Activated B cell treated with CpG ODN at 0.5 μM for 24 hours (primary cell): ENCODE results near the gene RBM26. TPM values are rescaled to one million over a fixed set of nuclear protein-coding genes. Genes with fewer than 3 reads are reported as not detected.

Experiments
- ATAC-seq: fragments of 200-7000 bp; cut with Tn5 transposase; one replicate; pipeline ENCODE4 v1.10.0; 2021; ENCODE audit warnings: low read depth, mild to moderate bottlenecking, moderate library complexity
- CTCF ChIA-PET: fragments of 350-600 bp; sonication (Branson Sonifier 250); formaldehyde crosslinking; loops from one replicate; lab custom pipeline; 2021; ENCODE audit warnings: antibody characterized with exemption; lab: Charles Lee
- POLR2A ChIA-PET: fragments of 350-600 bp; sonication (Branson Sonifier 250); formaldehyde crosslinking; loops from one replicate; lab custom pipeline; 2021; ENCODE audit warnings: antibody characterized with exemption; lab: Charles Lee
- DNase-seq: peaks from one replicate; pipeline ENCODE4 v3.0.0; 2022
- H3K27ac Mint-ChIP-seq: one replicate; pipeline ENCODE4 v1.8.0; 2020; ENCODE audit warnings: mixed read lengths
- H3K27me3 Mint-ChIP-seq: one replicate; pipeline ENCODE4 v1.8.0; 2021; ENCODE audit warnings: mixed read lengths
- H3K36me3 Mint-ChIP-seq: one replicate; pipeline ENCODE4 v1.8.0; 2021; ENCODE audit warnings: low read depth, mixed read lengths
- H3K4me1 Mint-ChIP-seq: one replicate; pipeline ENCODE4 v1.8.0; 2021; ENCODE audit warnings: mixed read lengths
- H3K4me3 Mint-ChIP-seq: one replicate; pipeline ENCODE4 v1.8.0; 2020; ENCODE audit warnings: mild to moderate bottlenecking, mixed read lengths
- H3K9me3 Mint-ChIP-seq: one replicate; pipeline ENCODE4 v1.8.0; 2020; ENCODE audit warnings: mixed read lengths
- intact Hi-C: fragments of 100-400 bp; cut with micrococcal nuclease; formaldehyde crosslinking; loops from one replicate; pipeline ENCODE4 v1.15.1; 2024
- total RNA-seq: library from RNA; stranded (reverse); gene quantifications from 2 replicates; pipeline ENCODE4 v1.2.3, GENCODE V29; 2022
- TF ChIP-seq, protein P1 (sequence below): fragments of 200-600 bp; IDR thresholded peaks from one replicate; pipeline ENCODE4 v1.8.0; 2022; ENCODE audit warnings: antibody characterized with exemption, mild to moderate bottlenecking

RBM26 gene
- total RNA-seq, 1 donor from 2014 or later: 92.9 TPM

DNA sequence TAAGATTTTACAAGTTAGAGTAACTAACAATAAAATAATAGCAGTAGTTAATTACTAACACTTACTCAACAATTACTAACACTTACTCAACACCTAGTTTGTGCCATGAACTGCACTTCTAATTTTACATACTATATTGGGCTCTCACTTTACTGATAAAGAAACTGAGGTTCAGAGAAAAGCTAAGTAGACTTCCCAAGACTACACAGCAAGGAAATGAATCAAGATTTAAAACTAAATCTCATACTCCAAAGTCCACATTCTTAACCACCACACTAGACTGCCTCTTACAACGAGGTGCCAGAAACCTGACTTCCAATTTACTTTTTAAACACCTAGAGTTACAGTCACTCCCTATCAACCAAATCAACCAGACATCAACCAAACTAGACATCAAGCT lies 25.1 kb downstream of the RBM26 start:
- ATAC-seq (no peak), DNase-seq (no peak)
- TF ChIP-seq, protein P1, sequence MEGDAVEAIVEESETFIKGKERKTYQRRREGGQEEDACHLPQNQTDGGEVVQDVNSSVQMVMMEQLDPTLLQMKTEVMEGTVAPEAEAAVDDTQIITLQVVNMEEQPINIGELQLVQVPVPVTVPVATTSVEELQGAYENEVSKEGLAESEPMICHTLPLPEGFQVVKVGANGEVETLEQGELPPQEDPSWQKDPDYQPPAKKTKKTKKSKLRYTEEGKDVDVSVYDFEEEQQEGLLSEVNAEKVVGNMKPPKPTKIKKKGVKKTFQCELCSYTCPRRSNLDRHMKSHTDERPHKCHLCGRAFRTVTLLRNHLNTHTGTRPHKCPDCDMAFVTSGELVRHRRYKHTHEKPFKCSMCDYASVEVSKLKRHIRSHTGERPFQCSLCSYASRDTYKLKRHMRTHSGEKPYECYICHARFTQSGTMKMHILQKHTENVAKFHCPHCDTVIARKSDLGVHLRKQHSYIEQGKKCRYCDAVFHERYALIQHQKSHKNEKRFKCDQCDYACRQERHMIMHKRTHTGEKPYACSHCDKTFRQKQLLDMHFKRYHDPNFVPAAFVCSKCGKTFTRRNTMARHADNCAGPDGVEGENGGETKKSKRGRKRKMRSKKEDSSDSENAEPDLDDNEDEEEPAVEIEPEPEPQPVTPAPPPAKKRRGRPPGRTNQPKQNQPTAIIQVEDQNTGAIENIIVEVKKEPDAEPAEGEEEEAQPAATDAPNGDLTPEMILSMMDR: no peak
- peak overlapping the region; percentile 10 for H3K27ac Mint-ChIP-seq
- H3K36me3 Mint-ChIP-seq: peaks cover 36% of the 10 kb centered on the region
- intact Hi-C loops: loop anchor here (10.0 kb wide), 1 partner anchor 46 kb away; no protein-coding TSS in a partner anchor
- POLR2A ChIA-PET: no interaction called here
- H3K4me1 Mint-ChIP-seq: peaks cover 45% of the 10 kb centered on the region
- no peaks in the 10 kb centered on the region for H3K27me3 Mint-ChIP-seq
- no peaks in the 10 kb centered on the region for H3K9me3 Mint-ChIP-seq
- CTCF ChIA-PET: interaction anchor here (1.0 to 2.8 kb wide), 3 partner anchors 10 to 721 kb away, joined by 3 to 16 read pairs (median 4); partner anchors contain the start of gene OBI1
- H3K4me3 Mint-ChIP-seq: no peak overlapping the region

DNA sequence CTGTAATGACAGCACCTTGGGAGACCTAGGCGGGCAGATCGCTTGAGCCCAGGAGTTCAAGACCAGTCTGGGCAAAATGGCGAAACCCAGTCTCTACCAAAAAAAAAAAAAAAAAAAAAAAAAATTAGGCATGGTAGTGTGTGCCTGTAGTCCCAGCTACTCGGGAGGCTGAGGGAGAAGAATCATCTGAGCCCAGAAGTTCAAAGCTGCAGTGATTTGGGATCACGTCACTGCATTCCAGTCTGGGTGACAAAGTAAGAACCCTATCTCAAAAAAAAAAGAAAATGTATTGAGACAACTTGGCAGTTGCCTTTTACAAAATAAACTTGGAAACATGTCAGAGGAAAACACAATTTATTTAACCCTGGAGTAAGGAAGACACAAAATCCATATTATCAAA lies 26.8 kb downstream of the RBM26 start:
- no peak overlapping the region for H3K4me3 Mint-ChIP-seq
- DNase-seq (no peak), ATAC-seq (no peak)
- H3K27me3 Mint-ChIP-seq: no peaks in the 10 kb centered on the region
- ChIA-PET POLR2A (no interaction called here), CTCF (interaction anchor here (0.7 kb wide), 1 partner anchor 1886 kb away, joined by 3 read pairs; no protein-coding TSS in a partner anchor)
- peaks cover 35% of the 10 kb centered on the region for H3K4me1 Mint-ChIP-seq
- H3K9me3 Mint-ChIP-seq: no peaks in the 10 kb centered on the region
- H3K27ac Mint-ChIP-seq: no peak overlapping the region
- intact Hi-C loops: no loop called here
- TF ChIP-seq, protein P1: no peak
- H3K36me3 Mint-ChIP-seq: peaks cover 45% of the 10 kb centered on the region

DNA sequence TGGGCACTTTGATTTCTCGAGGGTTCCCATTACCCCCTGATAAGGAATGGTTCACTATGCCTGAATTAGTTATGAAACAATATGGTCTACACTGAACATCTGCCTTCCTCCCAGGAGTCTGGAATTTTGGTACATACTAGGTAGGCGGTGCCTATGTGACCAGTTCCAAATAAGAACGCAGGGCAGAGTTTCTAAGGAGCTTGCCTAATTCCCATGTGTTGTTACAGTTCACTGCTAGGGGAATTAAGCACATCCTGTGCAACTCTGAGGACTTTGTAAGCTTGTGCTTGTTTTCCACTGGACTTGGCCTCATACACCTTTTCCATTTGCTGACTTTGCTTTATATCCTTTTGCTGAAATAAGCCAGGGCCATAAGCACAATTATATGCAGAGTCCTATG lies 29.2 kb downstream of the RBM26 start:
- no peak for DNase-seq
- Mint-ChIP-seq H3K27me3 (no peaks in the 10 kb centered on the region), H3K9me3 (no peaks in the 10 kb centered on the region), H3K27ac (no peak overlapping the region), H3K4me3 (no peak overlapping the region), H3K36me3 (peaks cover 47% of the 10 kb centered on the region), H3K4me1 (peaks cover 13% of the 10 kb centered on the region)
- TF ChIP-seq, protein P1: no peak
- ChIA-PET POLR2A (no interaction called here), CTCF (no interaction called here)
- no peak for ATAC-seq
- intact Hi-C loops: no loop called here

GRCh38 chr13:79374578-79374977 lies 31.5 kb downstream of the RBM26 start:
- no peak overlapping the region for H3K4me3 Mint-ChIP-seq
- H3K4me1 Mint-ChIP-seq: peaks cover 2% of the 10 kb centered on the region
- H3K9me3 Mint-ChIP-seq: no peaks in the 10 kb centered on the region
- intact Hi-C loops: loop anchor here (2.0 kb wide), 1 partner anchor 16 kb away; no protein-coding TSS in a partner anchor
- POLR2A ChIA-PET: no interaction called here
- H3K27me3 Mint-ChIP-seq: no peaks in the 10 kb centered on the region
- H3K27ac Mint-ChIP-seq: no peak overlapping the region
- CTCF ChIA-PET: no interaction called here
- no peak for DNase-seq
- ATAC-seq: no peak
- TF ChIP-seq, protein P1: no peak
- peaks cover 64% of the 10 kb centered on the region for H3K36me3 Mint-ChIP-seq

- Mint-ChIP-seq H3K27me3 (no peaks in the 10 kb centered on the region), H3K27ac (no peak overlapping the region), H3K4me3 (no peak overlapping the region), H3K36me3 (peaks cover 65% of the 10 kb centered on the region), H3K9me3 (no peaks in the 10 kb centered on the region), H3K4me1 (no peaks in the 10 kb centered on the region)
- DNase-seq (no peak), ATAC-seq (no peak)
- CTCF ChIA-PET: no interaction called here
- TF ChIP-seq, protein P1: no peak
- intact Hi-C loops: loop anchor here (2.0 kb wide), 1 partner anchor 17 kb away; no protein-coding TSS in a partner anchor
- POLR2A ChIA-PET: no interaction called here
Observed at GRCh38 chr13:79373916-79374315, 32.1 kb downstream of the RBM26 start.
